Pancreas (tissue), 10 donors: ENCODE measurements around the gene SPINDOC. TPM values are rescaled to one million over a fixed set of nuclear protein-coding genes. Genes with fewer than 3 reads are reported as not detected.

ENCODE experiments used
- ATAC-seq, 4 donors: fragments of 200-7000 bp; cut with Tn5 transposase; one replicate each; pipeline versions ENCODE4 v1.8.0 to v1.9.1; 2020; ENCODE audit warnings: mild to moderate bottlenecking in 4 of 4, moderate library complexity in 4 of 4
- DNase-seq, 6 donors: peaks; one replicate each; pipeline ENCODE4 v3.0.0-alpha.2; 2020
- FAIRE-seq: peaks from 2 replicates; lab custom pipeline; 2012; peaks lifted over from hg19 to GRCh38; lab: Jason Lieb, UNC
- H3K27ac ChIP-seq, 4 donors: fragments of 200-600 bp; sonication (generic); 1 replicate in 3 of 4; 2 replicates in 1 of 4; pipeline versions ENCODE4 v1.5.0 to v1.8.0; 2020
- H3K27me3 ChIP-seq, 4 donors: fragments of 200-600 bp; one replicate each; pipeline ENCODE4 v1.8.0; 2021
- H3K36me3 ChIP-seq, 3 donors: fragments of 200-600 bp; sonication (generic) in 1 of 3; one replicate each; pipeline versions ENCODE4 v1.5.0 to v1.8.0; 2020 to 2021
- H3K4me1 ChIP-seq, 3 donors: fragments of 200-600 bp; one replicate each; pipeline ENCODE4 v1.8.0; 2021
- H3K4me3 ChIP-seq, 4 donors: fragments of 200-600 bp; sonication (generic) in 2 of 4; one replicate each; pipeline versions ENCODE4 v1.5.0 to v1.8.0; 2020 to 2021
- H3K9me3 ChIP-seq, 4 donors: fragments of 200-600 bp; one replicate each; pipeline ENCODE4 v1.8.0; 2021
- CTCF ChIP-seq, 4 donors: fragments of 200-600 bp; sonication (generic) in 3 of 4; IDR thresholded peaks; one replicate each; pipeline versions ENCODE4 v1.5.0 to v1.8.0; 2021; ENCODE audit warnings: antibody characterized with exemption in 4 of 4
- WGBS, 2 donors: extraction: QIAGEN DNeasy Blood & Tissue Kit; methylation state at CpG; one replicate each; pipeline ENCODE4 v1.1.7; 2013; 5-methylcytosine and 5-hydroxymethylcytosine counted together
- intact Hi-C, 3 donors: fragments of 100-400 bp; cut with DNase I; formaldehyde crosslinking; loops; one replicate each; pipeline versions ENCODE4 v1.11.1 to v1.14.2; 2022
- polyA plus RNA-seq, 2 donors: library from polyadenylated mRNA; stranded (reverse); fragments of 200-250 nt; gene quantifications; one replicate each; pipeline ENCODE4 v1.2.3, GENCODE V29; 2013
- total RNA-seq, 6 donors: library from RNA; stranded (reverse); fragmentation: NEBNext Ultra II Directional in 4 of 6; extraction: Animal tissue kit (Norgen Biotek cat#: 25700) in 4 of 6; gene quantifications; one replicate each; pipeline versions ENCODE4 v1.2.1 to v1.2.4, GENCODE V29; 2021 to 2023
- donor health status: healthy with polysubstance abuse.
- donor health status: DM: no; HTN: no; CAD: no; lungs with moderate emphysema.
- donor health status: DM: no; HTN: no; CAD: no.
- donor health status: control.
- donor health status: control.
- donor health status: Bipolar disorder and iron deficiency.
- donor health status: DM: yes; HTN: yes; CAD: no.
- donor health status: DM: no; HTN: no; CAD: no.
- donor health status: DM: no; HTN: no; CAD: no.
- donor health status: DM: yes; HTN: yes; CAD: no.

Gene SPINDOC
- total and polyA plus RNA-seq, 8 donors: 2.5 to 8.3 (median 4.4) TPM

- no peak overlapping the region for H3K27ac ChIP-seq
- FAIRE-seq (no peak), DNase-seq (no peak), ATAC-seq (no peak)
- no peaks in the 10 kb centered on the region for H3K9me3 ChIP-seq
- H3K4me3 ChIP-seq: no peak overlapping the region
- no peaks in the 10 kb centered on the region for H3K27me3 ChIP-seq
- H3K36me3 ChIP-seq: no peaks in the 10 kb centered on the region
- intact Hi-C loops: loop anchor here in 1 of 3 donors (10.0 kb wide), 1 partner anchor 50 kb away; no protein-coding TSS in a partner anchor
- 84 to 94% methylated on average over 3 of the region's 3 CpGs for WGBS, 2 donors
- TF ChIP-seq CTCF (IDR thresholded peaks at IDR 0.05): no peak
- H3K4me1 ChIP-seq: no peaks in the 10 kb centered on the region
Observed at GRCh38 chr11:63775191-63775590, 38.1 kb upstream of the SPINDOC start.

GRCh38 chr11:63779039-63779438 is 34.2 kb upstream of the SPINDOC start:
- WGBS, 2 donors: 69 to 72% methylated on average over 2 of the region's 2 CpGs
- Histone ChIP-seq H3K4me1 (no peaks in the 10 kb centered on the region), H3K27ac (no peak overlapping the region), H3K4me3 (no peak overlapping the region), H3K9me3 (no peaks in the 10 kb centered on the region), H3K27me3 (no peaks in the 10 kb centered on the region), H3K36me3 (no peaks in the 10 kb centered on the region)
- intact Hi-C loops: loop anchor here in 1 of 3 donors (10.0 kb wide), 1 partner anchor 46 kb away; no protein-coding TSS in a partner anchor
- FAIRE-seq (no peak), DNase-seq (no peak), ATAC-seq (no peak)
- no peak for TF ChIP-seq CTCF (IDR thresholded peaks at IDR 0.05)

- 93 to 95% methylated on average over 6 of the region's 6 CpGs for WGBS, 2 donors
- H3K27ac ChIP-seq: no peak overlapping the region
- intact Hi-C loops: no loop called here
- no peak for FAIRE-seq
- no peak overlapping the region for H3K4me3 ChIP-seq
- ATAC-seq: no peak
- no peaks in the 10 kb centered on the region for H3K9me3 ChIP-seq
- H3K4me1 ChIP-seq: no peaks in the 10 kb centered on the region
- no peaks in the 10 kb centered on the region for H3K27me3 ChIP-seq
- no peaks in the 10 kb centered on the region for H3K36me3 ChIP-seq
- DNase-seq: peak in 1 of 6 donors; percentile 4
- TF ChIP-seq CTCF (IDR thresholded peaks at IDR 0.05): no peak
Observed at GRCh38 chr11:63782749-63783148, 30.5 kb upstream of the SPINDOC start.

GRCh38 chr11:63783925-63784592 is 29.2 kb upstream of the SPINDOC start:
- TF ChIP-seq CTCF (IDR thresholded peaks at IDR 0.05): no peak
- no peak for FAIRE-seq
- 45 to 46% methylated on average over 6 to 7 of the region's 7 CpGs for WGBS, 2 donors
- intact Hi-C loops: no loop called here
- no peaks in the 10 kb centered on the region for H3K36me3 ChIP-seq
- H3K27ac ChIP-seq: peak overlapping the region in 3 of 4 donors; percentile 39 to 58 (median 48)
- H3K27me3 ChIP-seq: no peaks in the 10 kb centered on the region
- H3K4me1 ChIP-seq: no peaks in the 10 kb centered on the region
- ATAC-seq: peak; percentile 34 to 68 (median 45)
- DNase-seq: no peak
- no peaks in the 10 kb centered on the region for H3K9me3 ChIP-seq
- no peak overlapping the region for H3K4me3 ChIP-seq

GRCh38 chr11:63785823-63786222 is 27.4 kb upstream of the SPINDOC start:
- DNase-seq (no peak), FAIRE-seq (no peak), ATAC-seq (no peak)
- Histone ChIP-seq H3K4me3 (no peak overlapping the region), H3K27me3 (no peaks in the 10 kb centered on the region), H3K36me3 (no peaks in the 10 kb centered on the region), H3K4me1 (no peaks in the 10 kb centered on the region), H3K9me3 (no peaks in the 10 kb centered on the region), H3K27ac (no peak overlapping the region)
- TF ChIP-seq CTCF (IDR thresholded peaks at IDR 0.05): no peak
- 75 to 85% methylated on average over 1 of the region's 1 CpG for WGBS, 2 donors
- intact Hi-C loops: no loop called here
